HG03097 (cell line): ENCODE measurements around the gene MID1IP1.

Experiments used
- ATAC-seq: cut with Tn5 transposase; IDR thresholded peaks from one replicate; pipeline ENCODE4 v1.9.1; 2021; ENCODE audit not compliant: unreplicated experiment, low FRiP score

MID1IP1 gene

DNA sequence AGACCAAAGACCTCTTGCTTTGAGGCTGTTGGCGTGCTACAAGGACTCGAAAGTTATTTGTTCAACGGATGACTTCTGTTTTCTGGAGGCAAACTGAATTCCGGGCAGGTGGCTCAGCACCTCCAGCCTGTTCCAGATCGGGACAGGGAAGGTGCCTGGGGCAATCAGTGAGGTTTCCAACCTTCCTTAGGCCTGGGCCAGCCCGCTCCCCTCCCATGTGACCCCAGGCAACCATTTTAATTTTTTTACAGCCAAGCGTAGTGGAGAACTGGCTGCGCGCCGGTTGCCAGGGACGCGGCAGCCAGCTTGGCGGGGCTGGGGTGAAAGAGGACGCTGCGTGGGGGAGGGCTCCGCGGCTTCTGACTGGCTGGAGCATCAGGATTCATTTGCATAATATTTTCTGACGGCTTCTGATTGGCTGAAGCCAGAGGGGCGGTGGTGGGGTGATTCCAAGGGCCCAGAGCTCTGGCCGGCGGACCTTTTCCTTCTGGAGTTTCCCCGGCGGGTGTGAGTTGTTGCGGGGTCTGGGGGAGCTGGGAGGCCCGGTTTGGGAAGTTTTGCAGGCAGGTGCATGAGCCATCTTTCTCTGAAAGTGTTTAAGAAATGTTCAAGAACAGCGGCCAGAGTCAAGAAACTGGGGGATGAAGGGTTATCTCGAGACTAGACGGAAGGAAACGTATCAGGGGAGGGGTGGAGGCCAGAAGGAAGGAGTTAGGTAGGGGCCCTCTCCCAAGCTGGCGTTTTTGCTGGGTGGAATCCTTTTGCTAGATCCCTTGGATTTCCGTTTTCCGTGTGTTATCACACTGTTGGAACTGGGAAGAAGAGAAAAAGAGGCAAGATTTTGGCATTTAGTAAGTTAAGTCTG is at the start of gene MID1IP1:
TSS of gene MID1IP1 (plus strand) at position 479 of the 865 bp plus-strand sequence. CDS start 3,488 bp downstream, outside the sequence.
- ATAC-seq: peak; percentile 31

- ATAC-seq: no peak
Measured at GRCh38 chrX:38754102-38754790, 47.0 kb upstream of the MID1IP1 start.

GRCh38 chrX:38754818-38755718 is 46.2 kb upstream of the MID1IP1 start:
- no peak for ATAC-seq

- no peak for ATAC-seq
Measured at GRCh38 chrX:38760883-38761282, 40.4 kb upstream of the MID1IP1 start.

DNA sequence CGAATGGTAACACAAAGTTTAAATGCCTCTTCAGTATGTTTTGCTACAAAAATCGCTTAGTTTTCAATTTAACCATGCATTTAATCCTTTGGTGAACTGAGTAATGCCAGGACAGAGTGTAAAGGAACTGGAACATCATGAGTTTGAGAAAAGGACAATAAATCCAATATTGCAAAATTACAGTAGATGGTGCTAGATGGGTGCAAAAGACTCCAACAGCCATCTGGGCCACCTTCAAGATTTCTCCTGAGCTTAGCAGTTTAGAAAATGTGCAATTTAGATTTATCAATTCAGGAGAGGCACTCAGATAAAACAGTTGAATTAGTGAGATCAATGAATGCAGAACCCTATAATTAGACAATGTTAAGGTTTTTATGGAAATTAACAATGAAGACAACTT is 33.2 kb upstream of the MID1IP1 start:
- ATAC-seq: no peak

- no peak for ATAC-seq
Measured at GRCh38 chrX:38770152-38770551, 31.1 kb upstream of the MID1IP1 start.

DNA sequence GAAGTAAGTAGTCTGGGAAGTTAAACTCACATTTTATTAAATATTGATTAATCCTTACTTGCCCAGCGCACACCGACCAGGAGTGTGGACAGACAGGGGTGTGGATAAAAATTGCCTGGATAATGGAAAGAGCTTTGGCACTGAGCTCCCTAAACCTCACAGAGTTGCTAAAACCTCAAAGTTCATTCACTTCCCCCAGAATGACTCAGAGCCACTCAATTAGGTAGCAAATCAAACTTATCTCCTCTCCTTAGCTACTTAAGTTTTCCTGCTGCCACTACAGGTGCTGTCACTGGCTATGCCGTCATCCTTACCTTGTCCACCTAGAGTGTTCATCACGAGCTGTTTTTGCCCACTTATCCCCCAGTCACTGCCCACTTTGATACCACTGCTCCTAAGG is 27.0 kb upstream of the MID1IP1 start:
- ATAC-seq: no peak

DNA sequence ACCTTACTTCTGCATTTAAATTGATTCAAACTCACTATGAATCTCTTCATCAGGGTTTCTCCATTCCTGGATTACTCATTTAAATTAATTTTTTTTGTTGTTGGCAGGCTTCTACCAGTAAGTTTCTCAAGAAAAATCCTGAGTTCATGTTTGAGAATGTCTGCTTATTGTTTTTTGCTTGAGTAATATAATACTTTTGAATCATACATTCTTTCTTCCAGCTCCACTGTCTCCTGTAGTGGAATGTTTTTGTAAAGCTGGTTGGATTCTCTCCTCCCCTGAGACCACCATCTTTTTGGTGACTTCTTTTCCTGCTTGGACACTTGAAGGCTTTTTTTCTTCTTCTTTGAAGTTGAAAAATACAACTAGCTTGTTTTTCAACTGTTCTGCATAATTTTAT is 4.3 kb upstream of the MID1IP1 start:
- no peak for ATAC-seq

DNA sequence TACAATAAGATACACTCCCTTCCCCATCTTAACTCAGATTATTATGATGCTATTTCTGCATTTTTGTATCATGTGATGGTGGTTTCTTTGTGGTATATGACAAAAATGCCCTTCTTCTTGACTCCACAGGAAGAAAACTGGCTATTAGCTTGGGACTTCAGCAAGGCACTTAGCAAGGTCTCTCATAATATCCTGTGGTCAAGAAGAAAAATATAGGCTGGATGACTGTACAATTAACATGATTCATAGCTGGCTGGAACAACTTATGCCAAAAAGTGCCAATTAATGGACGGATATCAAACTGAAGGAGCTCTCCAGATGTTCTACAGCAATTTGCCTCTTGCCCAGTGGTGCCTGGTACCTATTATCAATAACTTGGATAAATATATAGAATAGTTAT is 2.3 kb upstream of the MID1IP1 start:
- ATAC-seq: no peak

DNA sequence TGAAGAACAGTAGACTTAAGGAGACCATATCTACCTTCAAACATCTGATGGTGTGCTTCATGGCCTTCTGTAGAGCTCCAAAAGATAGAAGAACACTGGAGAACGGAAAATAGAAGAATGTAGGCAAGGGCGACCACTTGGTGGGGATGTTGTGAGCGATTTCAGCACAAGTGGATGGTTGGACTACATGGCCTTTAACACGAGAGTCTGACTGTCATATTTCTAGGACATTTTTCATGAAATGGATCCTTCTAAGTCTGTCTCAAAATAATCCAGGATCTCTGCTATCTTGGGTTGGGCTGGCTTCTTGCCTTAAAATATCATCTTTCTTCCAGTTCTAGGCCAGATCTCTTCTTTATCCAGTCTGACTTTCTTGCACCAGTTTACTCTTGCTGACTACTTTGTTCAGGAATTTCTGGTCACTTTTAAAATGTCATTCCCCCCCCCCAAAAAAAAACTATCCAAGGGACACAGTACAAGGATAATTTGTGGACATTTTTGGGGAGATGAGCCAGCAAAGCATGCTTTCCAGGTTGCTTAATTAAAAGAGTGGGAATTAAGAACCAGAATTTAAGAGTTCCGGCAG is 1.2 kb upstream of the MID1IP1 start:
- ATAC-seq: no peak

DNA sequence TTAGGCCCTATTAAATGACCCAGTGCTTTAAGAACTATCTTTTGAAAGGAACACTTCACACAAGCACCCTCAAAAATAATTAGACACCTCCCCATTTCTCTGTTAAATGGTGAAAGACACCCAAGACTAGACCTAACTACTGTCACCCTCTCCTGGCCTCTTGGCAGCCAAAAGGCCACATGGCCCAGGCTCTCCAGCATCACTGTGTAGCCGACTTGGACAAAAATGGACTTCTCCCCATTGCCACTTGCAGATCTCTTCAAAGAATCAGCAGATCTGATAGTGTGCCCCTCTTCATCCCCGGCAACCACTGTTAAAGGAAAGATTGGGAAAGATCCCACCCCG is 2.0 kb downstream of the MID1IP1 start:
- ATAC-seq: no peak

- ATAC-seq: peak; percentile 50
Measured at GRCh38 chrX:38803588-38804431, 2.6 kb downstream of the MID1IP1 start.

DNA sequence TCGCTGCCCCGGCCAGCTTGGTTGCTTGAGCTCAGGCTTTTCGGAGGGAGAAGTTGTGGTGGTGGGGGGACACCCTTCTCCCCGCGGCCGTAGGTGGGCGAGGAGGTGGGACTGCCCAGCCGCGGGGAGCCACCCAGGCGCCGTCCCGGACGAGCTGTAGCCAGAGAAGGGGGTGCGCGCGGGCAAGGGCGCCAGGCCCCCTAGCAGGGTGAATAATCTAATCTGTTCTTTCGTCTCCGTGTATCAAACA is 3.1 kb downstream of the MID1IP1 start:
- peak; percentile 6 for ATAC-seq

DNA sequence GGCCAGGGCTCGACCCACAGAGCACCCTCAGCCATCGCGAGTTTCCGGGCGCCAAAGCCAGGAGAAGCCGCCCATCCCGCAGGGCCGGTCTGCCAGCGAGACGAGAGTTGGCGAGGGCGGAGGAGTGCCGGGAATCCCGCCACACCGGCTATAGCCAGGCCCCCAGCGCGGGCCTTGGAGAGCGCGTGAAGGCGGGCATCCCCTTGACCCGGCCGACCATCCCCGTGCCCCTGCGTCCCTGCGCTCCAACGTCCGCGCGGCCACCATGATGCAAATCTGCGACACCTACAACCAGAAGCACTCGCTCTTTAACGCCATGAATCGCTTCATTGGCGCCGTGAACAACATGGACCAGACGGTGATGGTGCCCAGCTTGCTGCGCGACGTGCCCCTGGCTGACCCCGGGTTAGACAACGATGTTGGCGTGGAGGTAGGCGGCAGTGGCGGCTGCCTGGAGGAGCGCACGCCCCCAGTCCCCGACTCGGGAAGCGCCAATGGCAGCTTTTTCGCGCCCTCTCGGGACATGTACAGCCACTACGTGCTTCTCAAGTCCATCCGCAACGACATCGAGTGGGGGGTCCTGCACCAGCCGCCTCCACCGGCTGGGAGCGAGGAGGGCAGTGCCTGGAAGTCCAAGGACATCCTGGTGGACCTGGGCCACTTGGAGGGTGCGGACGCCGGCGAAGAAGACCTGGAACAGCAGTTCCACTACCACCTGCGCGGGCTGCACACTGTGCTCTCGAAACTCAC is 3.6 kb downstream of the MID1IP1 start:
- no peak for ATAC-seq

GRCh38 chrX:38805432-38806389 is 4.5 kb downstream of the MID1IP1 start:
- ATAC-seq: no peak

DNA sequence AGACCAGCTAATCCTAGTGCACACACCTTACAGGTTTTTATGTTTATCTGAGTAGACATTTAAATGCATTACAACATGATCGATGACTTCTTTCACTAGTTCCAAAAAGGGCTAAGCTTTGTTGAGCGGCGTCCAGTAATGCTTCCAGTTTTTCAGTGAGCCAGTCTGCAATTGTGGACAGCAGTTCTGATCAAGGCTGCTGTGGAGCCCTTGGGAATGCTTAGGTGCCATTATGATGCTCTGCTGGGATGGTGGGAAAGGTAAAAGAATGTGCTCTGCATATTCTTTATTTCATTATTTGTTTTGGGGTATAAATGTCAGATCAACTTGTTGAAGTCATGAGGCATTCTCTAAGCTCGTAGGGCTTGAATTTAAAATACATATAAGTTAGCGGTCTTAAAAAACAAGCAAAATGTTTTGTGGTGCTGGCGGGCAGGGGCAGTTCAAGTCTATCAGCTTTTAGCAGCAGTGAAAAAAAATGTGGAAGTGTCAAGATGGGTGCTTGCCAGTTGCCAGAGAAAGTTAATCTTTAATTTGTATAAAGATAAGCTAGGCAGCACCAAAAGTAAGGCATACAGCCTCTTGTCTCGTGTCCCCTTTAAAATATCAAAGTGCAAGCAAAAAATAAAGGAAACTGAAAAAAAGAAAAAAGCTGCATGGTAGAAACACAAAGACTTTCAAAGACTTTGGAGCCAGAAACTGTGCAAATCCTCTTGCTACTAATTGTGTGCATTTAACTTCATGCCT is 5.8 kb downstream of the MID1IP1 start:
- no peak for ATAC-seq

DNA sequence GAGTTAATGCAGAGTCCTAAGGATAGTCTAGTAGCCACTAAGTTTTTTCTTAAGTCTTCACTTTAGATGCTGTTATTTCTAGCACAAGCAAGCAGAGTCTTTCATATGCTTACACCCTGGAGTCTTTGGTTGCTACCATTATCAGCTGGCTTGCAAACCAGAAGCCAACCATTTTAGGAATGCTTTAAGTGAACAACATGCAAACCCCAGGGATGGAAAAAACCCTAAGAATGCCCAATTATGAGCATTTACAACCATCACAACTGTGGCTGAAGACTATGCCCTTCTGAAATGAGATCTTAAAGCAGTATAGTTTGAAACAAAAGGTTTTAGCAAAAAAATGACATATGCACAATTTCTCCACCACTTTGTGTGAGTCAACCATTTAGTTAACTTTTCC is 6.6 kb downstream of the MID1IP1 start:
- no peak for ATAC-seq
